GM12878 (cell line): ENCODE measurements around the gene DTNA. TPM values are rescaled to one million over a fixed set of nuclear protein-coding genes. Genes with fewer than 3 reads are reported as not detected.

ENCODE experiments used
- ATAC-seq: fragments of 200-7000 bp; cut with Tn5 transposase; 3 replicates; pipeline ENCODE4 v1.9.1; 2020; ENCODE audit warnings: mild to moderate bottlenecking, moderate library complexity
- BruUV-seq: library from RNA; stranded (reverse); fragments of 400-500 nt; replicated peaks from 2 replicates; lab custom pipeline; 2021; lab: Mats Ljungman, UMichigan
- CTCF ChIA-PET: fragments of 300-600 bp; sonication (Branson Sonifier 250); formaldehyde crosslinking; extraction: SDS; loops from one replicate; lab custom pipeline; 2021; ENCODE audit warnings: inconsistent platforms; lab: Yijun Ruan, JAX
- POLR2A ChIA-PET: fragments of 350-600 bp; formaldehyde crosslinking; extraction: SDS; loops from one replicate; lab custom pipeline; 2021; ENCODE audit warnings: inconsistent platforms; lab: Charles Lee
- RAD21 ChIA-PET: fragments of 300-600 bp; sonication (Branson Sonifier 250); formaldehyde crosslinking; loops from one replicate; lab custom pipeline; 2023; ENCODE audit warnings: antibody characterized with exemption; ENCODE audit not compliant: unreplicated experiment; lab: Charles Lee
- SMC1A ChIA-PET: fragments of 300-600 bp; sonication (Branson Sonifier 250); formaldehyde crosslinking; loops from one replicate; lab custom pipeline; 2023; ENCODE audit not compliant: unreplicated experiment, uncharacterized antibody; lab: Charles Lee
- DNase-seq: peaks from one replicate; pipeline ENCODE4 v3.0.0-alpha.2; 2011; ENCODE audit warnings: low read depth, low spot score
- FAIRE-seq: peaks from 3 replicates; lab custom pipeline; 2011; peaks lifted over from hg19 to GRCh38; lab: Jason Lieb, UNC
- H2AFZ ChIP-seq: 2 replicates; pipeline ENCODE4 v1.6.0; 2011; ENCODE audit warnings: low read depth, low read length, control low read depth; ENCODE audit not compliant: control insufficient read depth
- H3K27ac ChIP-seq: 2 replicates; pipeline ENCODE4 v1.5.1; 2011; ENCODE audit warnings: control low read depth; ENCODE audit not compliant: control insufficient read depth, insufficient read depth
- H3K27me3 ChIP-seq, 2 experiments: replicated peaks in 1 of 2; 2 replicates each; pipeline versions ENCODE4 v1.6.0 to v1.6.1; 2011; ENCODE audit warnings: low read length in 1 of 2; ENCODE audit not compliant: control insufficient read depth in 2 of 2, insufficient read depth in 2 of 2
- H3K36me3 ChIP-seq, 2 experiments: 2 replicates each; pipeline ENCODE4 v1.5.1; 2011; ENCODE audit warnings: low read length in 1 of 2; ENCODE audit not compliant: control insufficient read depth in 2 of 2, insufficient read depth in 2 of 2
- H3K4me1 ChIP-seq: 2 replicates; pipeline ENCODE4 v1.6.1; 2011; ENCODE audit warnings: mild to moderate bottlenecking, low read length, moderate library complexity, mixed read lengths; ENCODE audit not compliant: control insufficient read depth, insufficient read depth
- H3K4me2 ChIP-seq: 2 replicates; pipeline ENCODE4 v1.6.0; 2011; ENCODE audit warnings: control low read depth; ENCODE audit not compliant: control insufficient read depth, insufficient read depth
- H3K4me3 ChIP-seq: fragments of 200-600 bp; sonication (generic); 2 replicates; pipeline ENCODE4 v1.5.1; 2016
- H3K79me2 ChIP-seq: 2 replicates; pipeline ENCODE4 v1.6.0; 2011; ENCODE audit warnings: low read length; ENCODE audit not compliant: control insufficient read depth, insufficient read depth
- H3K9ac ChIP-seq: 2 replicates; pipeline ENCODE4 v1.8.0; 2011; ENCODE audit warnings: low read length, control low read depth, mixed read lengths; ENCODE audit not compliant: control insufficient read depth, insufficient read depth
- H3K9me3 ChIP-seq: replicated peaks from 3 replicates; pipeline ENCODE4 v1.5.1; 2011; ENCODE audit warnings: mild to moderate bottlenecking, low read length; ENCODE audit not compliant: control insufficient read depth, insufficient read depth
- H4K20me1 ChIP-seq: 2 replicates; pipeline ENCODE4 v1.6.0; 2011; ENCODE audit not compliant: control insufficient read depth, insufficient read depth
- BMI1 ChIP-seq: fragments of 450-650 bp; IDR thresholded peaks from 2 replicates; pipeline ENCODE4 v1.6.1; 2016; ENCODE audit warnings: mild to moderate bottlenecking, moderate library complexity, borderline replicate concordance
- CEBPZ ChIP-seq: fragments of 150-350 bp; IDR thresholded peaks from 2 replicates; pipeline ENCODE4 v1.6.1; 2016; ENCODE audit warnings: low read depth, low read length
- CUX1 ChIP-seq: IDR thresholded peaks from 2 replicates; pipeline ENCODE4 v1.6.1; 2012; ENCODE audit warnings: improper control_type of control experiment, low read depth, low read length; ENCODE audit not compliant: insufficient replicate concordance
- HCFC1 ChIP-seq: fragments of 150-350 bp; IDR thresholded peaks from 2 replicates; pipeline ENCODE4 v1.6.1; 2014; ENCODE audit warnings: low read length
- JUNB ChIP-seq: IDR thresholded peaks from 2 replicates; pipeline ENCODE4 v1.6.1; 2016; ENCODE audit warnings: antibody characterized with exemption, mild to moderate bottlenecking
- NR2C1 ChIP-seq: fragments of 450-650 bp; IDR thresholded peaks from 2 replicates; pipeline ENCODE4 v1.6.1; 2017; ENCODE audit warnings: antibody characterized with exemption, mild to moderate bottlenecking, moderate library complexity
- PRDM15 ChIP-seq: fragments of 450-650 bp; formaldehyde crosslinking; IDR thresholded peaks from 2 replicates; pipeline ENCODE4 v1.4.0; 2020; ENCODE audit warnings: mild to moderate bottlenecking, moderate library complexity
- SMARCA5 ChIP-seq: fragments of 450-650 bp; IDR thresholded peaks from 2 replicates; pipeline ENCODE4 v1.6.1; 2017; ENCODE audit warnings: mild to moderate bottlenecking
- SP1 ChIP-seq: IDR thresholded peaks from one replicate; pipeline ENCODE4 v1.6.1; 2011; ENCODE audit warnings: low read depth, low read length
- SREBF2 ChIP-seq: IDR thresholded peaks from 2 replicates; pipeline ENCODE4 v1.6.1; 2012; ENCODE audit warnings: mild to moderate bottlenecking, low read length
- TBL1XR1 ChIP-seq: IDR thresholded peaks from 2 replicates; pipeline ENCODE4 v1.6.1; 2012; ENCODE audit warnings: low read depth, low read length, improper control_type of control experiment
- ZNF384 ChIP-seq: IDR thresholded peaks from 2 replicates; pipeline ENCODE4 v1.6.1; 2012; ENCODE audit warnings: low read depth, mild to moderate bottlenecking, low read length, improper control_type of control experiment, borderline replicate concordance
- WGBS: methylation state at CpG from one replicate; pipeline ENCODE4 v1.1.6; 2016; ENCODE audit warnings: low lambda C conversion rate; ENCODE audit not compliant: insufficient replicate concordance, insufficient coverage; ENCODE audit errors: missing lambda C conversion rate; 5-methylcytosine and 5-hydroxymethylcytosine counted together
- in situ Hi-C: fragments of 300-500 bp; cut with MboI; formaldehyde crosslinking; loops from 9 replicates; pipeline ENCODE4 v1.14.3; 2018; ENCODE audit warnings: mixed read lengths
- intact Hi-C: fragments of 100-400 bp; cut with micrococcal nuclease; formaldehyde crosslinking; loops from one replicate; pipeline ENCODE4 v1.14.2; 2022; ENCODE audit not compliant: unreplicated experiment
- polyA plus RNA-seq, 11 experiments: library from polyadenylated mRNA; depleted of rRNA in 4 of 11; unstranded in 6 of 11; stranded (reverse) in 5 of 11; fragments of >200 nt; fragmentation: Nextera tagmentation in 4 of 11; fragmentation: Illumina TruSeq in 1 of 11; extraction: Ambion mirVana in 4 of 11; extraction: Trizol in 1 of 11; gene quantifications; 1 replicate in 1 of 11; 2 replicates in 10 of 11; pipeline versions ENCODE4 v1.2.1 to v1.2.3, GENCODE V29; 2011 to 2016; ENCODE audit warnings: inconsistent platforms in 2 of 11, missing spikeins in 2 of 11, low read depth in 1 of 11
- total RNA-seq, 4 experiments: library from RNA; depleted of rRNA in 3 of 4; stranded (reverse); fragments of >200 nt in 3 of 4; fragmentation: Illumina TruSeq in 1 of 4; extraction: Trizol in 1 of 4; gene quantifications; 2 replicates each; pipeline versions ENCODE4 v1.2.1 to v1.2.3, GENCODE V29; 2013 to 2021

Gene DTNA
- total and polyA plus RNA-seq, 10 of the 15 experiments (the other 5 are each of a cell fraction or from before 2014, with no cell fraction given) = 0.26 to 8.6 (median 0.53) TPM

- intact Hi-C loops = no loop called here
- 11% methylated on average over 3 of the region's 3 CpGs for WGBS
- in situ Hi-C loops = no loop called here
- H3K27me3 ChIP-seq = no peaks in the 10 kb centered on the region
- H3K9me3 ChIP-seq = no peaks in the 10 kb centered on the region; the same call in 1 of the 3 replicates
- ATAC-seq (no peak), FAIRE-seq (no peak), DNase-seq (no peak)
- H3K4me3 ChIP-seq = no peak overlapping the region
- H3K36me3 ChIP-seq = no peaks in the 10 kb centered on the region
- H4K20me1 ChIP-seq = no peaks in the 10 kb centered on the region
- no TSS peak for BruUV-seq
- ChIA-PET CTCF (interaction anchor here (0.6 to 1.2 kb wide), 2 partner anchors 19 to 281 kb away, joined by 3 to 4 read pairs; no protein-coding TSS in a partner anchor), RAD21 (no interaction called here), SMC1A (no interaction called here), POLR2A (interaction anchor here (0.6 kb wide), 1 partner anchor 419 kb away, joined by 4 read pairs; no protein-coding TSS in a partner anchor)
- no peak overlapping the region for H3K9ac ChIP-seq
- H3K27ac ChIP-seq = no peak overlapping the region
- H2AFZ ChIP-seq = no peak overlapping the region
- no peaks in the 10 kb centered on the region for H3K4me1 ChIP-seq
- no peak for TF ChIP-seq PRDM15
- no peak for TF ChIP-seq SP1
- no peak for TF ChIP-seq ZNF384
- TF ChIP-seq JUNB = no peak
- TF ChIP-seq CEBPZ = no peak
- TF ChIP-seq BMI1 = no peak
- TF ChIP-seq CUX1 = no peak
- TF ChIP-seq TBL1XR1 = no peak
- no peak for TF ChIP-seq NR2C1
- no peak for TF ChIP-seq HCFC1
- TF ChIP-seq SREBF2 = no peak
- no peak for TF ChIP-seq SMARCA5
- no peaks in the 10 kb centered on the region for H3K79me2 ChIP-seq
- no peak overlapping the region for H3K4me2 ChIP-seq
These were observed 152.5 kb downstream of the DTNA start for GRCh38 chr18:34862561-34862960.
